SH-SY5Y (cell line): ENCODE data around the gene ZNF484.

Experiments
- GATA2 ChIP-seq: IDR thresholded peaks from 2 replicates; pipeline ENCODE4 v1.6.1; 2011; ENCODE audit warnings: mild to moderate bottlenecking, low read depth, low read length
- GATA3 ChIP-seq: IDR thresholded peaks from 2 replicates; pipeline ENCODE4 v1.6.1; 2011; ENCODE audit warnings: low read depth, mild to moderate bottlenecking, low read length, moderate library complexity

Gene ZNF484

DNA sequence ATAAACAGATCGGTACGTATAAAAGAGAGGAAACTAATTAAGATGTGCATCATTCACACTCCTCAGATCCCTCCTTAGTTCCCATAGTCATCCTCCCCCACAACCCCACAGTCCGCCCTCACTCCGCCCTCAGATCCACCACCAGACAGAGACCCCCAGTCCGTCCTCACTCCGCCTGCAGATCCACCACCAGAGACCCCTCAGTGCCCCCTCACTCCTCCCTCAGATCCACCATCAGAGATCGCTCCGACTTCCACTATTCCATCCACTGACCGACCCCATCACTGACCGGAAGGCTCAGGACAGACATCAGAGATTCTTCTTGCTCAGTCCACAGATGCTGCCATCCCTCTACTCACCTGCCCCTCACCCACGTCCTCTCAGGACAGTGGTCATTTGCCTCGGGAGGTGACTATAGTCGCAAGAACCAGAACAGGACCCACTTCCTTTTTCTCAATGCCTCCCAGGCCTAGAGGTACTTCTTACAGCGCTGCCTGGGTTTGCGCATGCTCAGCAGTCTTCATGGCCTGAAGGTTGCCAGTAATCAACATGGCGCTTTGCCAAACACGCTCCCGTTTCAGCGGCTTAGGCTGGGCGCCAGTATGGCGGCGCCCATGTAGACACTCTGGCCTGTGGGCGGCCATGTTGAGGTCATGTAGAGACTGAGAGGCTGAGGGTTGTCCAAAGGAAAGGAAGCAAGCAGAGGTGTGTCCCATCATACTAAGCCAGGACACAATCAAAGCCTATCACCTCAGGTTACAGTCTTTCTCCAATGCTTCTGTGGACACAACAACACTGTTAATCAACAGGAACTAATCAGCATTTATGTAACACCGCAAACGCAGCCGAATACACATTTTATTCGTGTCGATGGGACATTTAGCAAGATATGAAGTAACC, at the start of gene ZNF484:
ZNF484 (minus strand) TSS at position 508 of the 900 bp plus-strand sequence. CDS start 3,009 bp downstream, outside the sequence.
- TF ChIP-seq GATA3 = no peak
- TF ChIP-seq GATA2 = no peak

DNA sequence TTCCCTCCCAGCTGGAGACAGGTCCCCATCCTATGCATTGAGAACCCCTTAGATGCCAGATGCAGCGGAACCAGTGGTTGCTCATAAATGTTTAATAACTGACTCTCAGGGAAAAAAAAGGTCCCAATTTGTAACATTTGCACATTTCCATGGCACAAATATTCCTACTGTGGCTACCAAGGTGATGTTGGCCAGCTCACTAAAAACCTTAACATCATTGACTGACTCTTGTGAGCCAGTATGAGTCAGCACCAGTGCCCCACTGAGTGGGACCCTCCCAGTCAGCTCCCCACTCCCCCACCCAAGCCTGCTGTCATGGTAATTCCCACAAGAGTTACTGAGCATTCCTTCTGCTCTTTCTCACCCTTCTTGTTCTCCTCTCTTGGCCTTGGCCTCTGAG, 42.6 kb upstream of the ZNF484 start:
- no peak for TF ChIP-seq GATA3
- no peak for TF ChIP-seq GATA2

DNA sequence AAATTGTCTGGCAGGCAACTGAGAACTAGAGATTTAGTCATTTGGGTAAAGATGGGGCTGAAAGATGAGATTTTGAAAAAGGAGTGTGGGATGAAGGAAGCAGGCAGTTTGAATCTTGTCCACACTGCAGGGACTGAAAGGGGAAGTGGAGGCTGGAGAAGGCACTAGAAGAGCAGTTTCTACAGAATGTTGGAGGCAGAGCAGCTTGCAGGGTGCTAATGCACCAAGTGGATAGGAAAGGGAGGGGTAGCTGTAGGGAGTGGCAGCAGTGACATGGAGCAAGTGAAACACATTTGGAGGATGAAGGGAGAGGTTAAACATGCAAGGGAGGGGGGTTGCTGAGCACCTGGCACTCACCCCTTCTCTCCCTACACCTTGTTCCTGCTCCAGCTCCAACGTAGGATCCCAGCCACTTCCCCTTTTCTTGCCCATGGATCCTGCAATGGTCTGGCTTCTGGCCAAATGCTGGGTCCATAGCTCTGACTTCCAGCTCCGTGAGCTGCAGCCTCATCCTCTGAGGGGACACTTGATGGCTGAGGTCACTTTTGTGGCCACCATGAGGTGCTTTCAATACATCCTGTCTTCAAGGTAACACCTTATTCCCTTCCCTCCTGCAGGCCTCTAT, 39.5 kb upstream of the ZNF484 start:
- no peak for TF ChIP-seq GATA3

DNA sequence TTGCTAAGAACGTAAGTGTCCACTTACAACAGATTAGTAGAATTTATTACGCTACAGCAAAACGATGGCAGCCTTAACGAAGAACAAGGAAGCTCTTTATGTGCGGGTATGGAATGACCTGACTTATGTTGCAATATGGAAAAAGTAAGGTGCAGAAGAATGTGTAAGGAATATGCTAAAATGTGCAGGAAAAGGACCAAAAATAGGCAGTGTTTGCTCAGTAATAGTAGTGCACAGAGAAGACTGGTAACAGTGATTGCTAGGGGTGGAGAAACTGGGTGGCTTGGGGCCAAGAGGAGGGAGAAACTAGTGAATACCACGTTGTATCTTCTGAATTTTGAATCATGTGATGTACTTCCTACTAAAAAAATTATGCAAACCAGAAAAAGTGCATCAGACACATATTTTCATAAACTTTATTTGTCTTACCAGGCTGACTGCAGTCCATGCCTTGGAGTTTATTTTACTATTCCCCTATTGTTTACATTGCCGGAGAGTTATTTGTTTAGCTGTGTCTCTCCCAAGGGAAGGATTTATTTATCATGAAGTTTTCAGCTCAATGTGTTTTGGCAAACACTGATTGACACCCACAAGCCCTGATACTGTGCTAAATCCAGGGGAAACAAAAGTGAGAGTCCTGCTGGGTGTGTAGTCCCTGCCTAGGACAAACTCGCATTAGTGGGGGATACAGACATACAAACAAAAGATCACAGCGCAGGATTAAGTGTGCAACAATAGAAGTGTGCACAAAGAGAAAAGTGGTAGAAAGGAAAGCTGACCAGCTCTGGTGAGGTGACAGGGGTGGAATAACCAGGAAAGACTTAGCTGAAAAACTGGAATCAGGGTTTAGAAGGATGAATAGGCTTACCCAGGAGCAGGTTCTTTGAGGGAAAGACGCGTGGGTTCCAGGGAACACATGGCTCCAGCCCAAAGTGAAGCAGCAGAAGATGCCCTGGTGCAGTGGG, 34.0 kb upstream of the ZNF484 start:
- TF ChIP-seq GATA2 (no peak), GATA3 (no peak)

DNA sequence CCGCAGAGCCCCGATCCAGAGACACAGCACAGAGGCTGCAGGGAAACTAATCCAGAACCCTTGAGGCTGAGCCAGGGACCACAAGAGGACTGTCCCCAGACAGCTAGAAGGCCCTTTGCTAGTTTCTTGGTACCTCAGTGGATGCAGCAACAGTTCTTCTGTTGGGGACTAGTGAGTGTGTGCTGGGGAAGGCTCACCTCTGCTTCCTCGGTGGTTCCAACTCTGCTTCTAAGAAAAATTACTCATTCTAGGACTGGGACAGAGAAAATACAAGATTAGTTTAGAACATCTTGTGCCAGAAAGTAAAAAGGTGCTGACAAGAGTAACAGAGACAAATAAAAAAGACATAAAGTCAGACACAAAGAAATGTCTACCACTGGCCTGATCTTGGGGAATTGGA, 19.5 kb upstream of the ZNF484 start:
- TF ChIP-seq GATA3 (no peak), GATA2 (no peak)

DNA sequence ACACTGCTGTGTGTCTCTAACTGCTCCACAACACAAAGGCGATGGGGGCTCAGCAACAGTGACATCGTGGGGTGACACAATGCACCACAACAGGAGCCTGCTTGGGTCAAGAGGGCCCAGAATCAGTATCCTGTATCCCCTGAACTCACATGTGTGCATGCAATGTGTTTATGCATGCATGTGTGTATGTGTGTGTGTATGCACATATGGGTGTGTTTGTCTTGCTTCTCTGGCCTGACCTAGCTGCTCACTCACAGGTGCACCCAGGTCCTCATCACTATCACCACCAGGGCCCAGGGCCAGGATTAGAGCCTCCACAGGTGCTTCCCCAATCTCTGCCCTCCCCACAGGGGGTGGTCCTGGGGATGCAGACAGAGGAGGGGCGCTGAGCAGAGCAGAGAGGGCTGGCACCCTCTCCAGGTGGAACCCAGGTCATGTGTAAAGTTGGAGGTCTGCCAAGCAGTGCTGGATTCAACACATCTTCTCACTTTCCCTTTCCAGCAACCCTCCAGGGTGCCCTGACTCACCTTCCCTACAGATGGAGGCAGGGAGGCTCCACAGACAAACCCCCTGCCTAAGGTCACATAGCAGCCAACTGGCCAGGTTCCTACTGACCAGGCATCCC, 18.1 kb upstream of the ZNF484 start:
- TF ChIP-seq GATA2 (no peak), GATA3 (no peak)

DNA sequence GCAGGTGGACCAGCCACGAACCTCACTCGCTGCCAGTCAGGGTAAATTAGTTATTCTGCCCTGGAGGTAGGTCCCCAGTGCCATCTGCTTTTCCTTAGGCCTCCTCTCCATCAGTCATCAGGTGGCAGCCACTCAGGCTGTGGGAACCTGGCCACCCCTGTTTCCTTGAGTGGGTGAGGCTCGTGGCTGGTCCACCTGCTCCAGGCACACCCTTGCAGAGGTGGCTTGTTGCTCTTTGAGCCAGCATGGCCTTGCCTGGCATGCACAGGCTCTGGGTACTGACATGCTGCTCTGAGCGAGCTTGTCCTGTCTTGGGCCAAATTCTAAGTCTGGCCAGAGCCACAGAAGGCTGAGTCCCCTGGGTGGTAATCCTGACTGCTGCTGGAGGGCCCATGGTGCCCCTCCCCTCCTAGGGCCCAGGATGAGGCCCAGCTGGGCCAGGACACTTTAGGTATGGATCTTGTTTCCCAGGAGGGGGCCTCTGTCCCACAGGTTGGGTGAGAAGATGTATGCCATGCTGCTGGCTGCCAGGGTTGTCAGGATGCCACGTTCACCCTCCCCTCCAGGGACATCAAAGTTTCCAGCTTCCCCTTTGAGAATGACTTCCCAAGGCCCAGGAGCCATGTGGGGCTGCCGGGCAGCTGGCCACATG, 17.0 kb upstream of the ZNF484 start:
- TF ChIP-seq GATA2 = no peak
- no peak for TF ChIP-seq GATA3

DNA sequence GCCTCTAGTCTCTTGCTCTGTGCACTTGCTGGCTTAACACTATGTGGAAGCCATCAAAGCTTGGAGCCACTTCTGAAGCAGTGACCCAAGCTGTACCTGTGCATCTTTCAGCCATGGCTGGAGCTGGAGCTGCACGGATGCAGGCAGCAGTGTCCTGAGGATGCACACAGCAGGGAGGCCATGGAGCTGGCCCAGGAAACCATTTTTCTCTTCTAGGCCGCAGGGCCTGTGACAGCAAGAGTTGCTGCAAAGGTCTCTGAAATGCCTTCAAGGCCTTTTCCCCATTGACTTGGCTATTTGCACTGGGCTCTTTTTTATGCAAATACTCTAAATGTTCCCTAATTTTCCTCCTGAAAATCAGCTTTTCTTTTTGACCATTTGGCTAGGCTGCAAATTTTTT, 12.9 kb upstream of the ZNF484 start:
- TF ChIP-seq GATA3 (no peak), GATA2 (no peak)

DNA sequence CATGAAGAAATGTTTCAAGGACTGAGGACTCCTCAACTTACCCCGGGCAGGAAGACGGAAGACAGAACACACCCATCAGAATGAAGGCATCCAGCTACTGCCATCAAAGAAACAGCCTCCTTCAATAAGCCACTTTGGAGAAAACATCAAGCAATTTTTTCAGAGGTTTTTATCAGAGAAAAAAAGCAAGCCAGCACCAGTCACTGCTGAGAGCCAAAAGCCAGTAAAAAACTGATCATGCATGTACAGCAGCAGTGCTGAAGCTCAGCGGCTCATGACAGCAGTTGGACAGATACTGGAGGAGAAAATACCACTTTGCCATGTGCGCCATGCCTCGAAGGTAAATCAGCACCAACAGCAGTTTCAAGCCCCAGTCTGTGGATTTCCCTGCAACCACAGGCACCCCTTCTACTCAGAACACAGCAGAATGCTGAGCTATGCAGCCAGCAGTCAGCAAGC, 10.1 kb upstream of the ZNF484 start:
- TF ChIP-seq GATA2 (no peak), GATA3 (no peak)

DNA sequence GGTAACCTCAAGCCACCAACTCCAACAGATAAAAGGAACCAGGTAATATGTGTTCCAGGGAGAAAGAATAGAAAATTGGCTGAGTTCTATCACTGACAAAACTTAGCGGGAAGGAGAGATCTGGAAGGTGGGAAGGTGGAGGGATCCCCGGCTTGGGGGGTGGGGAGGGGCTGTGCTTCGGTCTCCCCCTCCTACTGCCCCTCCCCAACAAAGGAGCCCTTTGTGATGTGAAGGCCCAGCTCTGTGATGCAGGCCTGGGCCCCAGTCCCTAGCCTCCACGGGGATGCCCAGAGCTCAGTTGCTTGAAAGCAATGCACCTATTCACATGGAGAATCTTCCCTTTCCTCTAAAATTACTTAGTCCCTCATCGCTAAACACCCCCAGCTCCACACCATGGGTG, 4.4 kb upstream of the ZNF484 start:
- TF ChIP-seq GATA3 (no peak), GATA2 (no peak)

DNA sequence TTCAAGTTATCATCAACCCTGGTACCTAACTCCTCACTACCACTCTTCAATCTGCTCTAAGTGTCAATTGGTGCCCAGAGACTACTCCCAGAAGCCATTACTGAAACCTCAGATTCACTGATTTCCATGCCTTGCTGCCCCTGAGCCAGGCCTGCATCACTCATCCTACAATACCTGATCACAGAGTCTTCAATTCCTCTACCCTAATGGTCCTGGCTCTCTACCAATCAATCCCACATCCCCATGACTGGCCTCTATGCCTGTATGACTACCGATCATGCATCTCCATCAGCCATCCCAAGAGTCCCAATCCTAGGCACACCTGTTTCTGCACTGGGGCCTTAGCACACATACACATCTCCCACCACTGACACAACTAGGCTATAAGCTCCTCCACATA, 2.5 kb downstream of the ZNF484 start:
- no peak for TF ChIP-seq GATA3
- TF ChIP-seq GATA2 = no peak

DNA sequence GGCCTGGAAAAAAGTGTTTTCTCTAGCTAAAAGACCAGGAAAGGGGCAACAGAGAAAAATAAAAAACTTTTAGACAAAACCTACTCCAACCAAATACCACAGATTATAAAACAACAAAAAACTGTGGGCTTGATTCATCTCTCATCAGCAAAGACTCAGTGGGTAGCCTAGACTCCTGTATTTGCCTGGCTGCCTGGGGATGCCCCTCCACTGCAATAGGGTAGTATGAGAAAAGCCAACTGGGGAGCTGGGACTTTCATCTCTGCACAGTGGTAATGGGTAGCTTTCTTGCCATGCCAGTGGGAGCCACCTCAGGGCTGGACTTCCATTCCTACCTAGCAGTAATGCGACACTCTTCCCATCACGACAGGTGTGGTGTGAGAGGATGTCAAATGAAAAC, 7.5 kb downstream of the ZNF484 start:
- TF ChIP-seq GATA2 (no peak), GATA3 (no peak)

DNA sequence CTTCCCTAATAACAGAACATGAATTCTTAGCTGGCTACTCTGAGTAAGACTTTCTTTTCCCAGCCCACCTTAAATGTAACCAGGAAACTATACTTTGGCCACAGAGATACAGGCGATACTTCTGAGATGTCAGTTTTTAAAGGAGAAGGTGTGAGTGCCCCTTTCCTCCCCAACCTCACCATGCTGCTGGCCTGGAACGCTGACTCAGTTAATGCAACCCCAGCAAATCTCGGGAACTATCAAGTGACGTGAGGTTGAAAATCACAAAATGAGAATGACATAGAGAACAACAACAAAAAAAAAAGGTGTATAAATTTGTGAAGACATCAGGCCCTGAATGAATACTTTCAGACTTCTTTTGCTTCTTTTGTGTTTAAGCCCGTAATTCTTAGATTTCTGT, 13.7 kb downstream of the ZNF484 start:
- TF ChIP-seq GATA2 (no peak), GATA3 (no peak)

DNA sequence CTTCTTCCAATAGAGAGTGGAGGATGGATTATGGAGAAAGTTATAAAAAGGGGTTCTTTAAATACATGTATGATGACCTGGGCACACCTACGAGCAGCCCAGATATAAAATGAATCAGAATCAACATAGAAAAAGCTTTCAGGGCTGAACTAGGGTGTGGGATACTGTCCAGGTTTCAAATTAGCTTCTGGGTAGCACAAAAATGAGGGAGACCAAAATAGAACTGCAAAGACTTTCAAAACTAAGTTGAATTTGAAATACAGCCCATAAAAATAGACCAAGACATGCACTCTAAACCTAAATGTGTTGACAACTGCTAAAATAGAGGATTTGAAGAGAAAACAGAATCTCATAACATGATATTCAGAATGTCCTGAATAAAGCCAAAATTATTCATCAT, 17.0 kb downstream of the ZNF484 start:
- TF ChIP-seq GATA2 (no peak), GATA3 (no peak)
